ENCODE data around the gene BCL7C.

BCL7C gene

DNA sequence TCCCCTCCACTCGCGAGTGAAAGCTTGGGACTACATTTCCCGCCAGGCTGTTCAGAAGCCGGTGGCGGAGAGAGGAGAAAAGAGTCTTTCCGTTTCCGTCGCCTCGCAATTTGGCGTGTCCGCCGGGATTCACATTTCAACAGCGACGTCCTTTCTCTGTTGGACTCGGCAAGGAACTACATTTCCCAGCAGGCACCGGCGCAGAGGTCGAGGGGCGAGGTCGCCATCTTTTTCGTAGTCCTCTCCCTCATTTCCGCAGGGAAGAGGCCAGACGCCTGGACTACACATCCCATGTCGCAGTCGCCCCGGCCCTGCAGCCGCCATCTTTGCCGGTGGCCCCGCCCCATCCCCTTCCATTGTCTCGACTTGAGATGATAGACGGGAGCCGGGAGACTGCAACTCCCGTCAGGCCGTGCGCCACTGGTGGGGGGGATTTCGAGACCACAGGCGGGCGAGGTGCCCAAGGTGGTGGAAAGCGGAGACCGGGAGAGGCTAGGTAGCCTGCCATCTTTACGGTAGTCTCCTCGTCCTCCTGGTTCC, 28.6 kb upstream of the BCL7C start:
- DNase-seq: peak; percentile 100

DNA sequence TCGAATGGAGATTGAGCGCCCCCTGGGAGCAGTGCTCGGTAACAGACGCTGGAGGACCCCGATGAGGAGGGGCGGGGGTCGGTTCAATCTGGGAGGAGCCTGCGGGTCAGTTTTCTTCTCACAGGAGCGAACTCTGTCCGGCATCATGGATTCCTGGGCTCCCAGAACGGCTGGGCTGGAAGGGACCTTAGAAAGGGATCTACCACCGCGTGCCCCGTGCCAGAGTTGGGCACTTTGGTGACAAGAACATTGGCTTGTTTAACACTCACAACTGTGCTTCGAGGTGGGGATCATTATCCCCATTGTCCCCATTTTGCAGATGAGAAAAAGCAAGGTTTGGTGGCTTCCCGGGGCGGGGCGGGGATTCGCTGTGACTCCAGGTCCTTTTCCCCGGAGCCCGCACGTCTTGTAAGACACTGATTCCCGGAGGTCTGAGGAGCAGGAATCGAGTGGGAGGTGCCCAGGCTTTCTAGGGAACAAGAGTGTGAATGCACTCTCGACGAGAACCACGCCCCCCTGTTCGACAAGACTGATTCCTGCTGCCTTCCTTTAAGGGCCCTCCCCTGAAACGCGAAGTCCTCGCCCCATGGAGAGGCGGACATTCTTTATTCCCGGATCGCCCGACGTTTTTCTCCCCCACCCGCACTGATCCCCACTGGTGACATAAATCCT, 28.0 kb upstream of the BCL7C start:
- DNase-seq: peak; percentile 90

DNA sequence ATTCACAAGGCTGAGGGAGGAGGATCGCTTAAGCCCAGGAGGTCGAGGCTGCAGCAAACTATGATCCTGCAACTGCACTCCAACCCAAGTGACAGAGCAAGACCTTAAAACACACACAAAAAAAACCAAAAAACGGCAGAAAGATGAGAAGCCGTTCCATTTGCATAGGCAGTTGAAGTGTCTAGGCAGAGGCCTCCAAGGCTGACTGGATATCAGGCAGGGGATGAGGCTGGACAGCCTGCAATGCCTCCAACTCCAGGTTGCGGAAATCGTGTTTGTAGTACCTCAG, 27.5 kb upstream of the BCL7C start:
- no peak for DNase-seq

DNA sequence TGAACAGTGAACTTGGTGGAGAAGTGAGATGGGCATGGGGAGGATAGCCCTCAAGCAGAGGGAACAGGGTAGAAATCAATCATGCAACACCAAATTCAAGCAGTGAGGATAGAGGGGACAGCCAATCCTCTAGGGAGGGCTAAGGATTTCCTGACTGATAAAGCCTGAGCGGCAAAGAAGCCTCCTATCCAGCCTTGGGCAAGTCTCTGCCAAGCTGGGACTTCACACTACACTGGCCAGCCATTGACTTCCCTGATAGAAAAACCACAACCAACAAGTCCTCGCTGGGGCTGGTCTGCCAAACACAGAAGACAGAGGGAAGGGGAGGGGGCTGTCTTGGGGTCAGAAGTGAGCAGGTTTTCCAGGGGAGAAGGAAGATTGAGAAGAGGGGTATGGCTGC, 27.0 kb upstream of the BCL7C start:
- DNase-seq: no peak

DNA sequence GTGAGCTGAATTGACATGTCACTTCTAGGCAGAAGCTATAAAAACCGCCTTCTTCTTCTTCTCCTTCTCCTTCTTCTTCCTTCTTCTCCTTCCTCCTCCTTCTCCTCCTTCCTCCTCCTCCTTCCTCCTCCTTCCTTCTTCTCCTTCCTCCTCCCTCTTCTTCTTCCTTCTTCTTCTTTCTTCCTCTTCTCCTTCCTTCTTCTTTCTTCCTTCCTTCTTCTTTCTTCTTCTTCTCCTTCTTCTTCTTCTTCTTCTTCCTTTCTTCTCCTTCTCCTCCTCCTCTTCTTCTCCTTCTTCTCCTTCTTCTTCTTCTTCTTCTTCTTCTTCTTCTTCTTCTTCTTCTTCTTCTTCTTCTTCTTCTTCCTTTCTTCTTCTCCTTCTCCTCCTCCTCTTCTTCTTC, 24.7 kb upstream of the BCL7C start:
- no peak for DNase-seq

DNA sequence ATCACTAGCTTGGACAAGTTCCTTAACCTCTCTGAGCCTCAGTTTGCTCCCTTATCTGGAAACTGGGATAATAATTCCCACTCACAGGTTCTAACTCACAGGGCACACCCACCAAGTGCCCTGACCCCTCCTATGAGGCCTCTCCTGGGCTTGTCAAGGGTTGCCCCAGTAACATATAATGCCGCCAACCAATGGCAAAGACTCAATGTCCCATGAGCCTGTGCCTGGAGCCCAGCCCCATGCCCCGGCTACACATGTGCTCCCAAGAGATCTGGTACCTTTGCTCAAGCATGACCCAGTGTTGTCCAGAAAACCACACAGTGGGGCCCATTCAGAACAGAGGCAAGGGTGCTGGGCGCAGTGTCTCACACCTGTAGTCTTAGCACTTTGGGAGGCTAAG, 21.0 kb upstream of the BCL7C start:
- DNase-seq: no peak

DNA sequence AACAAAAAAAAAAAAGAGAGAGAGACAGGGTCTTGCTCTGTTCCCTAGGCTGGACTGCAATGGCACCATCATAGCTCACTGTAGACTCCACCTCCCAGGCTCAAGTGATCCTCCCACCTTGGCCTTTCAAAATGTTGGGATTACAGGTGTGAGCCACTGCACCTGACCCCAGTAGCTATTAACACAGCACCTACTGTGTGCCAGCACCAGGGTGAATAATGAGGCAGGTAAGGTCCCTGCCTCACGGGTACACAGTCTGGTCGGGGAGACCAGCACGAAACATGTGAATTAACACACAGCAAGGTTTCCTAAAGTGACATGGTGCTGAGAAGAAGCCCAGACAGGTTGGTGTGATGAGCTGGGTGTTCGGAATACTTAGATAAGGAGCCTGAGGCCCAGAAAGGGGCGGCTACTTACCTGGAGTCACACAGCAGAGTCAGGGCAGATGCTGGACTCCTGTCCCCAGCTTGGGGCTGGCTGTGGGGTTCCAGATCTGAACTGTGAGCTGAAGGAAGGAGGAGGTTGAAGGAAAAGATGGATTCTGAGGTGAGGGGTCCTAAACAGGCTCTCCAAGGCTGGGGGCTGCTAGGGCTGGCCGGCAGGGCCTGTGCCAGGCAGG, 19.0 kb upstream of the BCL7C start:
- no peak for DNase-seq

DNA sequence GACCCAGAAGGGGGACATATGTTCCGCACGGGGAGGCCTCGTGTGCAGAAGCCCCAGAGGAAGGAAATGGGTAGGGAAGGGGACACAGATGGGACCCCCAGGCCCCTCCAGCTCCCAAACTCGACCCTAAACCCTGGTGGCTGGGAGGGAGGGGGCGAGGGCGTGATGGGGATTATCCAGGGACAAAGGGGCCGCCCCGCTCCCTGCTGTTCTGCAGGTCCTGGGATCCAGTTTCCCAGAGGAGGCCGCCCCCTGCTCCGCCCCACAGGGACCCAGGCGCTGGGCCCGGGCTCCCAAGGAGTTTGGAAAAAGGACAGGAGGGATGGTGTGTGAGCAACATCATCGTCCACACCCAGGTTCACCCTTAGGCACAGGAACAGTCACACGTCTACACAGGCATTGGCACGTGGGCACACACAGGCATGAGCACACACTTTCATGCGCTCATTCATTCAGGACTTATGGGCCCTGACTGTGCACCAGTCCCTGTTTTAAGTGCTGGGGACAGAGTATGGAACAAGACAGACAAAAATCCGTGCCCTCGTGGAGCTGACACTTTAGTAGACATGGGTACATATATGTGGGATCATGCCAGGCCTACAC, 16.7 kb upstream of the BCL7C start:
- DNase-seq: no peak

DNA sequence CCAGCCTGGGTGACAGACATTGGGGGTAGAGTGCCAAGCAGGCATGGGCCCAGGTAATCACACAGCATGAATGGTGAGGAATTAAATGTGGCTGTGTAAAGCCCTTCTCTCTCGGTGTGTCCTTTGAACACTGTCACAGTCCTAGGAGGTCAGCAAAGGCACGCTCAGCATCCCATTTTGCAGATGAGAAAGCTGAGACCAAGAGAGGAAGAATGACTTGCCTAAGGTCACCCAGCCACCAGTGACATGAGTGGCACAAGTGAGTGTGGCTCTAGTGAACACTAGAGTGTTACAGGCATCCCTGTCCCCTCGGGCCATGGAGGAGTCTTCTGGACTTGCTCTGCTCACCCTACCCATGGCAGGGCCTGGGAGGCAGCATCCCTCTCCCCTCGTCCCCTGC, 13.2 kb upstream of the BCL7C start:
- no peak for DNase-seq

DNA sequence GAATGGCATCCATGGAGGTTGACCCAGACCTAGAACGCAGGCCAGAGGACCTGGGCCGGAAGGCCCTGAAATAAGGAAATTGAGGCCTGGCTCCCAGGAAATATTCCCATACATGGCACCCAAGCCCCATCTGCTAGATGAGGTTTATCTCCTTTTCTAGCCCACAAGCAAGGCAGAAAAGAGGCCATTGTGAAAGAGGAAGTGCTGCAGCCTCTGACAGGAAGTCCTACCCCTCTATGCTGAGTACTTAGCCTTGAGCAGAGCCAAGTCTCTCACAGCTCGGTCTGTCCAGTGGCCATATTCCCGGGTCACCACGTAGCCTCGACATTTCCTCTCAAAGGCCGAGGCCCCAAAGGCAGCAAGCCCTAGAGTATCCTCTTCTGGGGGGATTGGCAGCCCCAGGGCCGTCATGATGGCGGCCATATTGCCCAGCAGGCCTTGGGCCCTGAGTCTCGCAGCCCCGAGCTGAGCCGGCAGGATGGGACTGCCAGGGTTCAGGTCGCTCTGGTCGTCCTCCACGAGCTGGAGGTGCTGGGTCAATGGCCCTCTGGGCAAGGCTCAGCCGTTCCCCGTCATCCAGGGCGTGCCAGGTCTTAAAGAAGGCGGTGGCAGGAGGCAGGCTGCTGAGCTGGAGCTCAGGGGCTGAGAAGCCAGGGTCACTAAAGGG, 10.4 kb upstream of the BCL7C start:
- no peak for DNase-seq

DNA sequence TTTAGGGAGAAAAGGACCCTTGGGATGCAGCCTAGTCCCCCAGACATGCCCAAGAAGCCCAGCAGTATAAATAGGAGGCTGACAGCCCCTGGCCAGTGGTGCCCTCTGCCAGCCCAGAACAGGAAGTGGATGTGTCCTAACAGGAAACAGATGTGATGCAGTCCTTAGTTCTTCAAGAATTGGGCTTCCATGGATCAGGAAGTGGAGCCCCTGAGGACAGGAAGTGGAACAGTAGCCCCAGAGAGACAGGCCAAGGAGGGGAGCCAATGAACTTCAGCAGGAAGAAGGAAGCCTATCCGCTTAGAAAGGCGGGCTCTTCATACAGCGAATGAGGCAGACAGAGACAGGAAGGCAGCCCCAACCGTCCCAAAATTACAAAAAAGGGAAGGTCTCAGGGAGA, 9.7 kb upstream of the BCL7C start:
- no peak for DNase-seq

DNA sequence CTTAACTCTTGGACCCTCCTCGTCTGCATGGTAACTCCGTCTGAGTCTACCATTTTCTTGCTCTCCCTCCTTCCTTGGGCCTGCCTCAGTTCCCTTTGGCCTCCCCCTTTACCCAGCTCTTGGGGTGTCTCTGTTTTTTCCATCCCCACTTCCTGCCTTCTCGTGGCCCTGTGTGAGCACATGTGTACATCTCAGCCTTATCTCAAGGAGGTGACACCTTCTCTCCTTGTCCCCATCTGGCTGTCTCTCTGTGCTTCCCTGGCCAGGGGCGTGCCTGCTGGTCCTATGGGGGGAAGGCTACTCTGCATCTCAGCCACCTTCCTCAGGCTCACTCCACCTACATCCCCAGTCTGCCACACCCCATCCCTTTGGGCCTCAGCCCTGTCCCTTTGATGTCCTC, 9.1 kb upstream of the BCL7C start:
- no peak for DNase-seq

DNA sequence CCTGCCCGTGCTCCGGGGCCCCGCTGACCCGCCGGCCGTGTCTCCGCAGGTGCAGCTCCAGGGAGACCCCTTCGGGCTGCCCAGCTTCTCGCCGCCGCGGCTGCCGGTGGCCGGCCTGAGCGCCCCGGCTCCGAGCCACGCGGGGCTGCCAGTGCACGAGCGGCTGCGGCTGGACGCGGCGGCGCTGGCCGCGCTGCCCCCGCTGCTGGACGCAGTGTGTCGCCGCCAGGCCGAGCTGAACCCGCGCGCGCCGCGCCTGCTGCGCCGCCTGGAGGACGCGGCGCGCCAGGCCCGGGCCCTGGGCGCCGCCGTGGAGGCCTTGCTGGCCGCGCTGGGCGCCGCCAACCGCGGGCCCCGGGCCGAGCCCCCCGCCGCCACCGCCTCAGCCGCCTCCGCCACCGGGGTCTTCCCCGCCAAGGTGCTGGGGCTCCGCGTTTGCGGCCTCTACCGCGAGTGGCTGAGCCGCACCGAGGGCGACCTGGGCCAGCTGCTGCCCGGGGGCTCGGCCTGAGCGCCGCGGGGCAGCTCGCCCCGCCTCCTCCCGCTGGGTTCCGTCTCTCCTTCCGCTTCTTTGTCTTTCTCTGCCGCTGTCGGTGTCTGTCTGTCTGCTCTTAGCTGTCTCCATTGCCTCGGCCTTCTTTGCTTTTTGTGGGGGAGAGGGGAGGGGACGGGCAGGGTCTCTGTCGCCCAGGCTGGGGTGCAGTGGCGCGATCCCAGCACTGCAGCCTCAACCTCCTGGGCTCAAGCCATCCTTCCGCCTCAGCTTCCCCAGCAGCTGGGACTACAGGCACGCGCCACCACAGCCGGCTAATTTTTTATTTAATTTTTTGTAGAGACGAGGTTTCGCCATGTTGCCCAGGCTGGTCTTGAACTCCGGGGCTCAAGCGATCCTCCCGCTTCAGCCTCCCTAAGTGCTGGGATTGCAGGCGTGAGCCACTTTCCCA, 8.4 kb upstream of the BCL7C start:
- peak; percentile 58 for DNase-seq

DNA sequence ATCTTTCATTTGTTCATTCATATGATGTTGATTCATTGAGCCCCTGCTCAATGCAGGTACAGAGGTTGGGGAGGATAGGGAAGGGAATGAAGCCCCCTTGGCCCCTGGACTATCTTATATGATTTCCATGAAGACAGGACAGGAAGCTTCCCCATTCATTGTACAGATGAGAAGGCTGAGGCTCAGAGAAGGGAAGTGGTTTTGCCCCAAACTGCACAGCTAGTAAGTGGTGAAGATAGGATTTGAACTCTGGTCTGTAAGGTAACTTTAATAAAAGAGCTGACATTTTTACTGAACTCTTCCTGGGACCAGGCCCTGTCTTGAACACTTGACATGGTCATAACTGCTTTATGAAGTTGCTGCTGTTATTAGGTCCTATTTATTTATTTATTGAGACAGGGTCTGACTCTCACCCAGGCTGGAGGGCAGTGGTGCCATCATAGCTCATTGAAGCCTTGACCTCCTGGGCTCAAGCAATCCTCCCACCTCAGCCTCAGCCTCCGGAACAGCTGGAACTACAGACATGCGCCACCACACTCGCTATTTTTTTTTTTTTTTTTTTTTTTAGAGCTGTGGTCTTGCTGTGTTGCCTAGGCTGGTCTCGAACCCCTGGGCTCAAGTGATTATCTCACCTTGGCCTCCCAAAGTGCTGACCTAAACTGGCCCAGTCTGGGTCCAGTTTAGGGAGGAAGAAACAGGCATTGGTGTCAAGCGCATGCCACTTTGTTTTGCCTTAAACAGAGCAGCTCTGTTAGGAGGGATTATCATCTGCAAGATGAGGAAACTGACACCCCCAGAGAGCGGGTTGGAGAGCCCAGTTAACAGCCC, 7.5 kb upstream of the BCL7C start:
- no peak for DNase-seq

DNA sequence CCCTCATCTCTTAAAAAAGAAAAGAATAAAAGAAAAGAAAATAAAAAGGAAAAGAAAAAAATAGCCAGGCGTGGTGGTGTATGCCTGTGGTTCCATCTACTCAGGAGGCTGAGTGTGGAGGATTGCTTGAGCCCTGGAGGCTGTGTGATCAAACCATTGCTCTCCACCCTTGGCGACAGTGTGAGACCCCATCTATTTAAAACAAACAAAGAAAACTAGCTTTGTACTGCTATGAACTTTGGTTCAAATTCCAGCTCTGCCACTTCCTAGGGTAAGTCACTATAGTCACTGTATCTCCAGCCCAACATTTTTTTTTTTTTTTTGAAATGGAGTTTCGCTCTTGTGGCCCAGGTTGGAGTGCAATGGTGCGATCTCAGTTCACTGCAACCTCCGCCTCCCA, 6.7 kb upstream of the BCL7C start:
- DNase-seq: no peak

DNA sequence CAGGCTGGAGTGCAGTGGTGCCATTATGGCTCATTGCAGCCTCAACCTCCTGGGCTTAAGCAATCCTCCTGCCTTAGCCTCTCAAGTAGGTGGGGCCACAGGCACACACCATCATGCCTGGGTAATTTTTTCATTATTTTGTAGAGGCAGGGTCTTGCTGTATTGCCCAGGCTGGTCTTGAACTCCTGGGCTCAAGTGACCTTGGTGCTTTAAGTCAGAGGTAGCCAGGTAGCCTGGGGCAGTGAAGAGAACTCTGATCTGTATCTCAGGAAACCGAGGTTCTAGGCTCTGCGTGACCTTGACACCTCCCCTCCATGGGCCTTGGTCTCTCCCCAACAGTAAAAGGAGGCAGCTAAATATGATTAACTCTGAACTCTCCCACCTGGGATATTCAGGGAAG, 5.9 kb upstream of the BCL7C start:
- no peak for DNase-seq

DNA sequence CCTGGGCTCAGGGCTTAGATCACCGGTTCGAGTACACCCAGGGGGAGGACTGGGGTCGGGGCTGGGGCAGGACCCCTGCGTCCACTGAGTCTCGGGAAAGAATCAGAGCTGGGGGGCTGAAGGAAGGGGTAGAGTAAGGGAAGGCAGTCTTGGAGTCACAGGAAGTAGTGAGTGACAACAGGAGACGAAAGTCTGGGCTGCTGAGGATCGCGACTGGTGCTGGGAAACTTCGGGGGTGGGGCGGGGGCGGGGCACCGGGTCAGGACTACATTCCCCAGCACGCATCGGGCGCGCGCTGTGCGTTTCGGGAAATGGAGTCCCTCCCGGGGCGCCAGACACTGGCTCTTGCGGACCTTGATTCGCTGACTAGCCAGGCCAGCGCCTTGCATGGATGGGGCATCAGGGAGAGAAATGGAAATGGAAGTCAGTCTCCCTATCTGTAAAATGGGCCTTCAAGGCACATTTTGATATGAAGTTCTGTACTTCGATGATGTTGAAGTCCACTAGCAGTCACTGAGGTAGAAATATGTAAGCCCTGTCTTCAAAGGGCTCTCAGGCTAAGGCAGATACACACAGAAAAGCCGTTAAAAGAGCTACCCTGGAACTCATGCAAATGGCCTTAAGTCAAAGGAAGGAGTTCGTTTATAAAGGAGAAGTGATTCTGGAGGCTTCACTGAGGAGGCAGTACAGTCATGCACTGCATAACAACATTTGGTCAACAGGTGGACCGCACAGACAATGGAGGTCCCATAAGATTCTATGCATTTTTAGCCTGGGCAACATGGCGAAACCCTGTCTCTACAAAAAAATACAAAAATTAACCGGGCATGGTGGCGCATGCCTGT, 3.2 kb upstream of the BCL7C start:
- peak; percentile 82 for DNase-seq

DNA sequence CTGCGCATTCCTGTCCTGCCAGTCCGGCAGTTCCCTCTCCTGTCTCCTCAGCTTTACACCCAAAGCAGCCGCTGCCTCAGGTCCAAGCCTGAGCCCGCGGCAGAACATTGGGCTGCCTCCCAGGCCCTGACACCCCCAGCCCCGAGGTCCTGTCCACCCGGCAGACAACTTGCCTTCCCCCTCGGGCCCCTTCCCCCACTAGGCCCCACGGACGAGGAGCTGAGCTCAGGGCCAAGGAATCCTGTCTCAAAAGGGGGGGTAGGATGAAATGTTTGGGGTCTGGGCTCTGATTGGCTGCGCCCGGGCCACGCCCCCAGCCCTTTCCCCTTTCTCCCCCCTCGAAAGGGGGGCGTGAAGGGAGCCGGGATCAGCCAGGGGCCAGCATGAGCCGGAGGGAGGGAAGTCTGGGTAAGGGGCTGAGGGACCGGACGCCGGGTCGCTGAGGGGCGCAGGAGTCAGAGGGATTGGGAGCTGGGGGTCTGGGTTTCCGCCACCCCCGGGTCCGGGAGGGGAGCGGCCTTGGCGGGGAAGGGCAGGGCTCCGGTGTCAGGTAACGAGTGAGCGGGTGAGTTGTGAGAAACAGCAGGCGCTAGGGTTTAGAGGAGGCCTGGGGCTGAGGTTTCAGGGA, 2.5 kb upstream of the BCL7C start, which contains the start of gene CTF1:
Gene CTF1, plus strand, starts transcription at position 354 of the 628 bp plus-strand sequence. Its CDS starts 30 bp downstream, at position 384.
- DNase-seq: no peak

DNA sequence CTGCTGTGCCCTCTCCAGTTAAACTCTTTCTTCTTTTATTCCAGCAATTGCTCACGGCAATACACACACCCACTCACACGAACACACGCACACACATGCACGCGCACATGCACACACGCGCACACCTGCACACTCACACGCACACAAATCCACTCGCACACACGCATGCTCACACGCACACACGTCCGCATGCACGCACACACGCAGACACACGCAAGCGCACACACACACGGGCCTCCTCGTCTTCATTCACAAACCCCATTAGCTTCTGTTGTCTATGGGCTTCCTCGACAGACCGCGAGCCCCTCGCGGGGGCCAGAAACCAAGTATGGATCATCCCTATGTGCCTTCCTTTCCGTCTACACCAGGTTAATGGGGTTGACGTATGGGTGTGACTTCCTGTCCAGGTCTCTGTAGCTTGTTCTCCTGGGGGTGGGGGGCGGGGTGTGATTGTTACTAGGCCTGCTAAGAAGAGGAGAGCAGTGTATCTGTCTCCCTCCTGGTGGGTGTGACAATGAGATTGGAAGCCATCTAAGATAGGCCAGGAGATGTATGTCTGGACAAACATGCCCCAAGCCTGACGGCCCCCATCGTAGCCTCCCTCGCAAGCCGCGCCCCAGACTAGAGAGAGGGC, 1.9 kb upstream of the BCL7C start:
- DNase-seq: no peak
